ENCODE measurements around the gene PNPLA7.

PNPLA7 gene

GRCh38 chr9:137447722-137448601 is 102.2 kb downstream of the PNPLA7 start:
- no peak for DNase-seq

DNA sequence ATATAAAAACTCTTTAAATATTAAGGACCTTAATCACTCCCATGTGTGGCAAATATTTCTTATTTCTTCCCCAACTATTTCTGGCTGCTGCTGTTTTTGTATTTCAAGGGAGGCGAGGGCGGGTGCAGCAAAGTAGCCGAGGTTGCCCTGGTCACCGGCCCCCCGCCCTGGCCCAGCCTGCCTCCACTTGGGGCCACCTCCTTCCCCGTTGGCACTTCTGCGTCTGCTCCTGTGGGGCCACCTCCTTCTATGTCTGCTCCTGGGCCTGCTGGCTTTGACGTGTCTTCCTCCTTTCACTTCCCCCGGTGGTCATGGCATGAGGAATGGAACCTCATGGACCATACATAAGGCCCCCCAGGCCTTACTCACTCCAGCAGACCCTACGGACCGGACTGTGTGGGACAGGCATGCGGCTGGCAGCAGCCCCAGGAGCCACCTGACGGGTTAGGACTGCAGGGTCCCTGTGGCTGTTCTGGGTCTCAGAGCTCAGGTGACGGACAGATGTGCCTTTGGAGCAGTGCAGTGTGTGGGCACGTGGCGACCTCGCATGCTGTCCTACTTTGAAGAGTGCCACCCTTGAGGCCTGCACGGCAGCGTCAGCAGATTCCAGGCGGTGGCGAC is 103.2 kb downstream of the PNPLA7 start:
- DNase-seq, result no peak

GRCh38 chr9:137445930-137446431 is 104.2 kb downstream of the PNPLA7 start:
- DNase-seq, result no peak

DNA sequence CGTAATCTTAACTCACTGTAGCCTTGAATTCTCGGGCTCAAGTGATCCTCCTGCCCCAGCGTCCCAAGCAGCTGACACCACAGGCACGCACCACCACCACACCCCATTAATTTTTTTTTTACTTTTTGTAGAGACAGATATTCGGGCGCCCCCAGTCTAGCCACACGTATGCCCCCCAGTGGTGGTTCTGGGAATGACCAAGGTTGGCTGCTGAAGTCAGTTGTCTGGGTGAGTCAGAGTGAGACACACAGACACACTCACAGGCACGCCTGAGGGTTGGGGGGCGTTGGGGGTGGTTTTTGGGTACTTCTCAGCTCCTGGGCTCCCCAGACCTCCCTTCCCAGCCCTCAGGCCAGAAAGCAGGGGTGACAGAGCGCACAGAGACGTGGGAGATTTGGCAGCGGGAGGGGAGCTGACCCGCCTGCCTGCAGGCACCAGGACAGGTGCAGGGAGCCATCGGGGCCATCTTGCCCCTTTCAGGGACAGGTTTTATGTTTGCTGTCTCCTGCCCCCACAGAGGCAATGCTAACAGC is 104.9 kb downstream of the PNPLA7 start:
- DNase-seq, result peak; percentile 92

- no peak for DNase-seq
These were observed 106.0 kb downstream of the PNPLA7 start for GRCh38 chr9:137444106-137444790.

GRCh38 chr9:137441935-137442321 is 108.3 kb downstream of the PNPLA7 start:
- peak; percentile 51 for DNase-seq

DNA sequence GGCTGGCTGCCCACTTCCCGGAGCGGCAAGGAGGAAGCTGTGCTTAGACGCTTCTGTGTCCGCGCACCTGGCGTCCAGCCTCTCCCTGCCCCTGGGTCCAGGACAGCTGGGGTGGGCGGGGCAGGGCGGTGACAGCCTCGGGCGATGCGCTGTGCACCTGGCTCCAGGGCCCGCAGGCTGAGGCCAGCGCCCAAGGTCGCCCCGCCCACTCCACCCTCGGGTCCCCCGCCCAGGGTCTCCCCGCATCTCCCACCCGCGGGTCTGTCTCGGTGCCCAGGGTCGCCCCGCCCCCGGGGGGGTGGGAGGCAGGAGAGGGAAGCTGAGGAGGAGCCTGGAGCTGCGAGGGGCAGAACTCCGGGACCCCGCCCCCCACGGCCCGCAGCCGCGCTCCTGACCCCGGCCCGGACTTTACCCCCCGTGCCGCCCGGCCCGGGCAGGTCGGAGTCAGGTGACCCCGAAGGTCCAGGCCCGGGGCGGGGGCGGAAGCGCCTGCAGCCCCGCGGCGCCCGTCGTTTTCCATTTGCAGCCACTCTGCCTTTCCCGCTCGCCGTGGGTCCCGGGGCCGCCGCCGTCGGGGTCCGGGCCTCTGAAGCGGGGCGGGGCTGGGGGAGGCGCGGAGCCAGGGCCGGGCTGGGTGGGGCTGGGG is 108.8 kb downstream of the PNPLA7 start, which contains the start of gene ENTPD8:
Gene ENTPD8 (minus strand): TSS at position 69 of the 646 bp plus-strand sequence. CDS start 3,072 bp downstream, outside the sequence.
- DNase-seq, result peak; percentile 98

DNA sequence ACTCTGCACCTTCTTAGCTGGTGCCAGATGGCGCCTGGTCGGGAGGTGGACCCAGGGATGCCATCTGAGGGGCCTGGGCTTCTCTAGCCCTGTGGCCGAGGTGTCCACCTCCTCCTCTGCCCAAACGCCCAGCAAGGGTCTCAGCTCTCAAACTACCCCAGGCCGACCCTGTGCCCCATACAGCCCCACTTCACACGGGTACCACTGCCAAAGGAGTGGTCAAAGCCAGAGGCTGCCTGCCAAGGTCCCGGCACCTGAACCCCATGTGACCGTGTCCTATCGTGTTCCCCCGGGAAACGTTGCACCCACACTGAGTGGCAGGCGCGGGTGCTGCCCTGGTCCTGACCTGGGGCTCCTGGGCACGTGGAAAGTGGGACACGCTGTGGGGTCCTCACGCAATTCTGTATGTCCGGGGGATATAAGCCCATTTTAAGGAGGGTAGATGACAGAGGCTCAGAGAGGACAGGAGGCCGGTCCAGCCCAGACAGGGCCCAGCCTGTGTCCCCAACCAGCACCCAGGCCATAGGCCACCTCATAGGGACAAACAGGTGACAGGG is 111.0 kb downstream of the PNPLA7 start:
- no peak for DNase-seq

DNA sequence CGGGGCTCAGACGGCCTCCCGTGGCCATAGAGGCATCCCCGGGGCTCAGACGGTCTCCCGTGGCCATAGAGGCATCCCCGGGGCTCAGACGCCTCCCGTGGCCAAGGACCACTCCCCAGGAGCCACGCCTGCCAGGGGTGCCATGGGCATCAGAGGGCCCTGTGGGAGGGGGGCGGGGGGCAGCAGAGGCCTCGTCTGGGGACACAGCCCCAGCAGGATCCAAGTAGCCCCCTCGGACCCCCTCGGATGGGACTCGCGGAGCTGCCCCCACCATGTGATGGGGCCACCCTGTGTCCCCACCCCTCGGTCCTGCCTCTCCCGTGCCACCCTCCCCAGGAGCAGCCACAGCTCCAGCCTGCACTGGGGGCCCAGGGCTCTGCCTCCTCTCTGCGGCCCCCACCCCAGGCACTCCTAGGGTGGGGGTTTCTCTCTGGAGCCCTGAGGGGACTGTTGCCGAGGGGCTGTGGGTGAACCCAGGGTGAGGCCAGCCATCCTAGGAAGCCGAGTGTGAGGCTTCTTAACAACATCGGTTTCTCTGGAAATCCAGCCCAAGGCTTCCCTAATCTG is 111.5 kb downstream of the PNPLA7 start:
- no peak for DNase-seq

DNA sequence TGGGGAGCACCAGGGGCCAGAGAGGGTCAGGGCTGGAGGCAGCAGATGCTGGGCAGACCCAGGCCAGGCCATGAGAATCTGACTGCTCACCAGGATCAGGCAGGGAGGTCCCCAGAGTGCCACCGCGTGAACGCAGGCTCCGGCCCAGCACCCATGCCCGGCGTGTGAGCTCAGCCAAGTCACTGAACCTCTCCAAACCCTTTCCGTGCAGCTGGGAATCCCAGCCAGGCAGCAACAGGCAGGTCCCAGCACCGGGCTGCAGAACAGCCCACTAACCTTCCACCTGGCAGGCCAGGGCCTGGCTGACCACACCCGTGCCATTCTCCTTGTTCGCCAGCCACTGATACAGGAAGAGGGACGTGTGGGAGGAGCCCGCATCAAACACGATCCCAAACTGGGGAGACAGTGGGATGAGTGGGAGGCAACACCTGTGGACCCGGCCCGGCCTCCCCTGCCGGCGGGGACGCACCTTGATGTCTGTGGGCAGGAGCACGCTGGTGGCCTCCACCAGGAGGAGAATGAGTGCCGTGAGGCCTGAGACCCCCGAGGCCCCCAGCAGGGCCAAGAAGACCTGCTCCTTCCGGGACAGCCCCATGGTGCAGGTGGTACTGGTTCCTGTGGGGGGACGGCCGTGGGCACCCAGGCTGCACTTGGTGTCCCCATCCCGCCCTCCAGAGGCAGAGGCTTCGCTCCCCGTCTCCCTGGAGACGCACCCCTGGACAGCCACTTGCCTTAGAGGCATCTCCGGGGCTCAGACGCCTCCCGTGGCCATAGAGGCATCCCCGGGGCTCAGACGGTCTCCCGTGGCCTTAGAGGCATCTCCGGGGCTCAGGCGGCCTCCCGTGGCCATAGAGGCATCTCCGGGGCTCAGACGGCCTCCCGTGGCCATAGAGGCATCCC is 112.3 kb downstream of the PNPLA7 start:
- DNase-seq, result no peak

GRCh38 chr9:137436761-137437600 is 113.2 kb downstream of the PNPLA7 start:
- DNase-seq, result no peak

DNA sequence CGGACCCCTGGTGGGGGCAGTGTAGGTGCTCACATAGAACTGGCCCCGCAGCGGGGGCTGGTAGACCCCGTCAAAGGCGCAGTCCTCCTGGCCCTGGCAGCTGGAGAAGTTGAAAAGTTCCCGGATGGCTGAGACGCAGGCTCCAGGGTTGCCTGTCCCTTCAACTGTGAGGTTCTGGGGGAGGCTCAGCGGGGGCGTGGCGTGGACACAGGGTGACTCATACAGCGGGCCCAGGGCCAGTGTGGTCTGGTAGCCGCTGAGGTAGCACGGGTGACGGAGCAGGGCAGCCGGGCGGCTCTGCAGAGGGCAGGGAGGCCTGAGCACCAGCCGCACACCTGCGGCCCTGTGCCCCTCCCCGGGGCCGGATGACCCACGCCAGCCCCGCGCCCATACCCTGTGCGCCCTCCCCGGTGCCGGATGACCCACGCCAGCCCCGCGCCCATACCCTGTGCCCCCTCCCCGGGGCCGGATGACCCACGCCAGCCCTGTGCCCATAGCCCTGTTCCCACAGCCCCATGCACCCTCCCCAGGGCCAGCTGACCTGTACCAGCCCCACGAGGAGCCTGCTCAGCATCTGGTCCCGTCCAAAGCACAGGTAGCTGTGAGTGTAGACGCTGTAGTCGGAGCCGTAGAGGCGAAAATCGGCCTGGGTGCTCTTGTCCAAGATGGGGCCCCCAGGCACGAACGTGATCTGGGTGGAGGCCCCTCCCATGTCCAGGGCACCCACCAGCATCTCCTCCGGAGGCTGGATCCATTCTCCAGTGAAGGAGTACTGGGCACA is 114.0 kb downstream of the PNPLA7 start:
- DNase-seq, result peak; percentile 93

DNA sequence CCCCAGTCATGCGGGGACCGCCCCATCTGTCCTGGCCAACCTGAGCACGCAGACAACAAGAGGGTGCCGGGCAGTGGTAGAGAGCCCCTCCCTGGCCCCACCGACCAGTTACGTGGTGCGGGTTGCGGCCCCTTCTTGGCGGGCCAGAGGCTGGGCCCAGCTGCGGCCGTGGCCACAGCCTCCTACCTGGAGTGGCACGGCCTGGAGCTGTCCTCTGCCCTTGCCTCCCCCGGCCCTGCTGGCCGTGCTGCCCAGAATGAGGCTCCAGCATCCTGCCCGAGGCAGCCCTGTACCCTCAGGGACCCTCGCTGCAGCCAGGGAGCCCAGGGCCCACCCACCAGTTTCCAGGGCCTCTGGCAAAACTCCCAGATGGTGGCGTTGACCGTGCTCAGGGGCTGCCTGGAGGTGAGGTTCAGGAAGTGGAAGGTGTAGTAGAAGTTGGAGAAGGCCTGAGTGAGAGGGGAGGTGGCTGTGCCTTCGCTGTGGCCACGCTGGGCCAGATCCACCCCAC is 114.8 kb downstream of the PNPLA7 start:
- no peak for DNase-seq

DNA sequence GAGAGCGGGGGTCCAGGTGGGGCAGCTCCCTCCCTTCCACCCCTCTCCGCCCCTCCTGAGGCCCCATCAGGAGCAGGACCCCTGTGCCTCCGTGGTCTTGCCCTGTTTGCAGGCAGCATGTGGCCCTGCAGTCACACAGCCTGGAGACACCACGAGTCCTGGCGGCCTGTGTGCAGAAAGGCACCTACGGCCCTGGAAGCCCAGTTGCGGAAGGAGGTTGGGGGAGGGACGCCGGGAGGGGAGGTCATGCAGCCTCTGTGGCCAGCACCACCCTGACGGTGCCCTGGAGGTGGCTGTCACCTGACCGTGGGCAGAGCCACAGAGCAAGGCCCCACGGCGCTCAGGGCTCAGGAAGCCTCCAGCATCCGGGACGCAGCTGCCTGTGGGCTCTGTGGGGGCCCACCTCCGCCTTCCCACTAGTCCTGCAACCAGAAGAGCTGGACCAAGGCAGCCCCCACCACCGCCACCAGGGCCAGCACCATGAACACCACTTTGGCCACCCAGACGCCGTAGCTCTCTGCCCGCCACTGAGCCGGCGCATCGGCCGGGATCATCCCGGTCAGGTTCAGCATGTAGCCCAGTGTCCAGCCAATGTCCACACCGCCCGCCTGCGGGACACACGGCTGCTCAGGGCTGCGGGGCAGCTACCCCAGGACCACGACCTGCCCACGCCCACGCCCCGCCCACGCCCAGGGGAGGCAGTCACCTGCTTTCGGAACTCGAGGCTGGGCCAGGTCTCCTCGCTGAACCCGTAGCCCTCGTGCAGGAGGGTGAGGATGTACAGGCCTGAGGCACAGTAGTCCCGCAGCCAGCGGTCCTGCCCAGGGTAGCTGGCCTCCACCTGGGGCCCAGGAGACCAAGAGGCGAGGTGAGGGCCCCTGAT is 115.5 kb downstream of the PNPLA7 start:
- DNase-seq, result no peak

DNA sequence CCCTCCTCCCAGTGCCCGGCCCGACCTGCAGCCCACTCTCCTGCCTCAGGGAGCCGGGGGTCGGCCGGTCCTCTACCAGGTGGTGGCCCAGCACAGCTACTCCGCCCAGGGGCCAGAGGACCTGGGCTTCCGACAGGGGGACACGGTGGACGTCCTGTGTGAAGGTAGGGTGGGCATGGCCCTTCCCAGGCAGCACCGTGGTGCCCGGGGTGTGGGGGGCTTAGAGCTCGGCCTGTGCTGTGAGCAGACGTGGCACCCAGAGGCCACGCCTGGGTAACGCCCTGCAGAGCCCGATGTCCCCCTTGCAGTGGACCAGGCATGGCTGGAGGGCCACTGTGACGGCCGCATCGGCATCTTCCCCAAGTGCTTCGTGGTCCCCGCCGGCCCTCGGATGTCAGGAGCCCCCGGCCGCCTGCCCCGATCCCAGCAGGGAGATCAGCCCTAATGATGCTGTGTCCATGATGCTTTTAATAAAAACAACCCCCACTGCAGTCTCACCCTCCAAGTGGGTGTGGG is 116.2 kb downstream of the PNPLA7 start:
- DNase-seq, result no peak

DNA sequence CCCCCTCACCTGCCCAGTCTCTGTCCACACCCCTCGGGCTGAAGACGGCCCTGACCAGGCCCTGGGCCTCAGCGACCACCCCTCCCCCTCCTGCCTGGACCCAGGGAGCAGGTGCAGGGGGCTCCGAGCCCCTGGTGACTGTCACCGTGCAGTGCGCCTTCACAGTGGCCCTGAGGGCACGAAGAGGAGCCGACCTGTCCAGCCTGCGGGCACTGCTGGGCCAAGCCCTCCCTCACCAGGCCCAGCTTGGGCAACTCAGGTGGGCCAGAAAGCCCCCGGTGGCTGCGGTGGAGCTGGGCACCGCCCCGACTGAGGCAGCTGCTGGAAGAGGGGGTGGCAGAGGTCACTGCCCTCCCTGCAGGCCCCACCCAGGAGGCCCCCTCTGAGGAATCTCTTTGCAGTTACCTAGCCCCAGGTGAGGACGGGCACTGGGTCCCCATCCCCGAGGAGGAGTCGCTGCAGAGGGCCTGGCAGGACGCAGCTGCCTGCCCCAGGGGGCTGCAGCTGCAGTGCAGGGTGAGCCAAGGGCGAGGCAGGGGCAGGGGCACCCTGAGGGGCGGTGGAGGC is 116.8 kb downstream of the PNPLA7 start:
- no peak for DNase-seq

DNA sequence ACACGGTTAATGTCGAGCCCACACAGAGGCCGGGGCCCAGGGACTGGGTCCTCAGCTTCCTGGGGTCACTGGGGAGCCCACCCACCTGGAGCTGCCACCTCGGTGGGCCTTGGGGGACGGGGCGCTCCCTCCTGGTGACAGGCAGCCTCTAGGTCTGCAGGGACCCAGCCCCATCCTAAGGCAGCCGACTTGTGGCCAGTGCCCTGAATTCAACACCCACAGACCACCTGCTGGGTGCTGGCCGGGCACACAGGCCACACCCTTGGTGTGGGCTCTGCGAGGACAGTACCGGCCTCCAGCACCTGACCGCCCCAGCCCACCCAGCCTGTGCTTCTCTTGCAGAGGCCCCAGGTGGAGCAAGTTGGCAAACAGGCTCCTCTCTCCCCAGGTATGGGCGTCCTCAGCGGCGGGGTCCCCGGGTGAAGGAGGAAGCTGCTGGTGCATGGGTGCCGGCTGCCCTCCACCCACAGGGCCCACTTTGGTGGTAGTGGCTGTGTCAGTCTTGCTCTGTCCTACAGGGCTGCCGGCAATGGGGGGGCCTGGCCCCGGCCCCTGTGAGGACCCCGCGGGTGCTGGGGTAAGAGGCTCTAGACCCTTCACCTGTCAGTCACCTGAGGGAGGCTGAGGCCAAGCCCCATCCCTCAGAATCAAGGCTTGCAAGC is 117.4 kb downstream of the PNPLA7 start:
- no peak for DNase-seq

All from RPMI8226 (cell line).